HepG2 (cell line): ENCODE results near the gene TOM1L2. TPM values are rescaled to one million over a fixed set of nuclear protein-coding genes. Genes with fewer than 3 reads are reported as not detected.

Experiments used
- ATAC-seq: fragments of 200-7000 bp; cut with Tn5 transposase; 3 replicates; pipeline ENCODE4 v1.9.1; 2020; ENCODE audit warnings: mild to moderate bottlenecking, moderate library complexity
- BruUV-seq: library from RNA; stranded (reverse); fragments of 400-500 nt; replicated peaks from 2 replicates; lab custom pipeline; 2021; lab: Mats Ljungman, UMichigan
- CTCF ChIA-PET: fragments of 300-600 bp; formaldehyde crosslinking; extraction: SDS; loops from one replicate; lab custom pipeline; 2021; ENCODE audit warnings: low total read pairs, inconsistent platforms, low intra/inter-chr PET ratio; lab: Yijun Ruan, JAX
- POLR2A ChIA-PET: fragments of 350-600 bp; sonication (Branson Sonifier 250); formaldehyde crosslinking; loops from one replicate; lab custom pipeline; 2020; ENCODE audit warnings: antibody characterized with exemption, inconsistent platforms; lab: Yijun Ruan, JAX
- DNase-seq: peaks from one replicate; pipeline ENCODE4 v3.0.0-alpha.2; 2015; ENCODE audit warnings: low spot score
- FAIRE-seq: peaks from 3 replicates; lab custom pipeline; 2011; peaks lifted over from hg19 to GRCh38; lab: Jason Lieb, UNC
- H2AFZ ChIP-seq: one replicate; pipeline ENCODE4 v1.6.1; 2011; ENCODE audit warnings: low read length, inconsistent platforms
- H3K27ac ChIP-seq: fragments of 300-600 bp; 3 replicates; pipeline ENCODE4 v1.8.0; 2011; ENCODE audit warnings: mixed run types, mild to moderate bottlenecking, mixed read lengths, low read length, inconsistent platforms; ENCODE audit not compliant: insufficient read depth; ENCODE audit errors: extremely low read length
- H3K27me3 ChIP-seq, 2 experiments: fragments of 200-600 bp in 1 of 2; 2 replicates in 1 of 2; 3 replicates in 1 of 2; pipeline versions ENCODE4 v1.6.0 to v1.8.0; 2011; ENCODE audit warnings: low read length in 2 of 2, mild to moderate bottlenecking in 2 of 2, moderate library complexity in 2 of 2, inconsistent platforms in 1 of 2; ENCODE audit not compliant: insufficient read depth in 2 of 2, control insufficient read depth in 1 of 2
- H3K36me3 ChIP-seq, 2 experiments: fragments of 200-600 bp in 1 of 2; replicated peaks in 1 of 2; 2 replicates in 1 of 2; 3 replicates in 1 of 2; pipeline versions ENCODE4 v1.5.1 to v1.8.0; 2011; ENCODE audit warnings: low read length in 2 of 2, inconsistent platforms in 1 of 2; ENCODE audit not compliant: insufficient read depth in 2 of 2, control insufficient read depth in 1 of 2
- H3K4me1 ChIP-seq: 2 replicates; pipeline ENCODE4 v1.5.1; 2012; ENCODE audit warnings: low read length, inconsistent platforms; ENCODE audit not compliant: insufficient read depth
- H3K4me2 ChIP-seq: 2 replicates; pipeline ENCODE4 v1.6.0; 2011; ENCODE audit warnings: low read depth, low read length, inconsistent platforms
- H3K4me3 ChIP-seq, 3 experiments: fragments of 200-600 bp in 1 of 3; sonication (generic), shearing (Covaris generic) in 1 of 3; replicated peaks in 1 of 3; 2 replicates each; pipeline ENCODE4 v1.5.1; 2011 to 2016; ENCODE audit warnings: low read length in 3 of 3, inconsistent platforms in 2 of 3, low read depth in 2 of 3, mild to moderate bottlenecking in 2 of 3, control low read depth in 1 of 3, mixed read lengths in 1 of 3; ENCODE audit not compliant: insufficient read depth in 1 of 3
- H3K79me2 ChIP-seq: one replicate; pipeline ENCODE4 v1.6.1; 2011; ENCODE audit warnings: low read length, inconsistent platforms; ENCODE audit not compliant: insufficient read depth
- H3K9ac ChIP-seq: 2 replicates; pipeline ENCODE4 v1.6.0; 2011; ENCODE audit warnings: mild to moderate bottlenecking, low read depth, low read length, inconsistent platforms; ENCODE audit not compliant: insufficient read depth
- H3K9me3 ChIP-seq: 2 replicates; pipeline ENCODE4 v1.5.1; 2012; ENCODE audit warnings: mild to moderate bottlenecking, low read length
- H4K20me1 ChIP-seq: 2 replicates; pipeline ENCODE4 v1.6.0; 2011; ENCODE audit warnings: inconsistent platforms, mild to moderate bottlenecking, low read length, moderate library complexity; ENCODE audit not compliant: insufficient read depth
- NPAS2 ChIP-seq: sonication (generic); formaldehyde crosslinking; IDR thresholded peaks from 2 replicates; pipeline ENCODE4 v1.8.0; 2022; ENCODE audit warnings: mild to moderate bottlenecking, missing genetic modification reagents, borderline replicate concordance
- PLSCR1 ChIP-seq: sonication (generic); formaldehyde crosslinking; IDR thresholded peaks from 2 replicates; pipeline ENCODE4 v1.5.0; 2020; ENCODE audit warnings: missing genetic modification reagents, mild to moderate bottlenecking, borderline replicate concordance
- ZFP82 ChIP-seq: sonication (generic); formaldehyde crosslinking; IDR thresholded peaks from 2 replicates; pipeline ENCODE4 v1.5.1; 2020; ENCODE audit warnings: mild to moderate bottlenecking, missing genetic modification reagents, borderline replicate concordance
- ZFP90 ChIP-seq: sonication (generic); formaldehyde crosslinking; IDR thresholded peaks from 2 replicates; pipeline ENCODE4 v1.8.0; 2022; ENCODE audit warnings: missing genetic modification reagents, mild to moderate bottlenecking, inconsistent platforms, borderline replicate concordance
- ZNF615 ChIP-seq: sonication (generic); formaldehyde crosslinking; IDR thresholded peaks from 2 replicates; pipeline ENCODE4 v1.5.0; 2020; ENCODE audit warnings: mild to moderate bottlenecking, missing genetic modification reagents, borderline replicate concordance
- WGBS: methylation state at CpG from one replicate; pipeline ENCODE4 v1.1.6; 2017; ENCODE audit warnings: low lambda C conversion rate; 5-methylcytosine and 5-hydroxymethylcytosine counted together
- in situ Hi-C: cut with HindIII; loops from 2 replicates; pipeline ENCODE4 v1.10.0; 2017; ENCODE audit warnings: low pct_unique_long_range_greater_than_20kb; ENCODE audit not compliant: extremely low pct_ligation_motif_present
- intact Hi-C: fragments of 100-400 bp; cut with micrococcal nuclease; formaldehyde crosslinking; loops from one replicate; pipeline ENCODE4 v1.10.0; 2022; ENCODE audit not compliant: unreplicated experiment
- polyA plus RNA-seq, 8 experiments: library from polyadenylated mRNA; depleted of rRNA in 3 of 8; stranded (reverse) in 7 of 8; unstranded in 1 of 8; fragments of >200 nt; fragmentation: Illumina TruSeq in 4 of 8; extraction: Trizol in 4 of 8; gene quantifications; 2 replicates each; pipeline versions ENCODE4 v1.2.1 to v1.2.3, GENCODE V29; 2011 to 2016; ENCODE audit warnings: low read depth in 4 of 8, missing spikeins in 1 of 8, mixed read lengths in 1 of 8; ENCODE audit not compliant: insufficient read depth in 1 of 8
- total RNA-seq, 5 experiments: library from RNA; depleted of rRNA; stranded (reverse); fragments of >200 nt; fragmentation: Illumina TruSeq; extraction: Trizol; gene quantifications; 2 replicates each; pipeline ENCODE4 v1.2.3, GENCODE V29; 2016; ENCODE audit warnings: low read depth in 1 of 5
- TF ChIP-seq, protein P1 (sequence below): sonication (generic); formaldehyde crosslinking; IDR thresholded peaks from 2 replicates; pipeline ENCODE4 v1.8.1; 2023; ENCODE audit warnings: missing genetic modification reagents, mild to moderate bottlenecking, borderline replicate concordance
- TF ChIP-seq, protein P2 (sequence below): sonication (generic); formaldehyde crosslinking; conservative IDR thresholded peaks from 2 replicates; pipeline ENCODE4 v1.4.0; 2020; ENCODE audit warnings: mild to moderate bottlenecking, missing genetic modification reagents, moderate library complexity
- TF ChIP-seq, protein P3 (sequence below): sonication (generic); formaldehyde crosslinking; IDR thresholded peaks from 2 replicates; pipeline ENCODE4 v1.4.0; 2020; ENCODE audit warnings: missing genetic modification reagents; ENCODE audit errors: not compliant biosample characterization
- TF ChIP-seq, protein P4 (sequence below): sonication (generic); formaldehyde crosslinking; IDR thresholded peaks from 2 replicates; pipeline ENCODE4 v1.5.1; 2020; ENCODE audit warnings: missing genetic modification reagents, mild to moderate bottlenecking, borderline replicate concordance

TOM1L2 gene
- total and polyA plus RNA-seq, 2 of the 13 experiments (the other 11 are each of a cell fraction or from before 2014, with no cell fraction given): 4.7 to 7.4 TPM

- ChIA-PET POLR2A (interaction anchor here (2.1 kb wide), 1 partner anchor 10 kb away, joined by 13 read pairs; the partner anchor contains the start of genes DRC3 and TOM1L2), CTCF (no interaction called here)
- BruUV-seq: no TSS peak
- in situ Hi-C loops: no loop called here
- H3K9ac ChIP-seq: no peak overlapping the region
- H3K9me3 ChIP-seq: no peaks in the 10 kb centered on the region
- H4K20me1 ChIP-seq: no peaks in the 10 kb centered on the region
- H3K4me1 ChIP-seq: peaks cover 17% of the 10 kb centered on the region
- intact Hi-C loops: no loop called here
- 46% methylated on average over 9 of the region's 9 CpGs for WGBS
- peak overlapping the region in 2 of 3 experiments; percentile 1 to 30; a peak in 1 of 6 replicates for H3K4me3 ChIP-seq
- no peaks in the 10 kb centered on the region for H3K36me3 ChIP-seq
- no peaks in the 10 kb centered on the region for H3K79me2 ChIP-seq
- no peak for FAIRE-seq
- H3K27ac ChIP-seq: no peak overlapping the region
- peaks cover 4 to 19% of the 10 kb centered on the region in 2 experiments; a peak in 4 of 5 replicates for H3K27me3 ChIP-seq
- DNase-seq: no peak
- H2AFZ ChIP-seq: peak overlapping the region; percentile 80
- peak; percentile 11; the same call in 1 of the 3 replicates for ATAC-seq
- TF ChIP-seq ZFP90 (CRISPR knock-in tag) (no peak), ZFP82 (CRISPR knock-in tag) (no peak), NPAS2 (CRISPR knock-in tag) (no peak), PLSCR1 (CRISPR knock-in tag) (no peak), ZNF615 (CRISPR knock-in tag) (no peak)
- TF ChIP-seq, protein P1, sequence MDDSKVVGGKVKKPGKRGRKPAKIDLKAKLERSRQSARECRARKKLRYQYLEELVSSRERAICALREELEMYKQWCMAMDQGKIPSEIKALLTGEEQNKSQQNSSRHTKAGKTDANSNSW (CRISPR knock-in tag): no peak
- TF ChIP-seq, protein P2, sequence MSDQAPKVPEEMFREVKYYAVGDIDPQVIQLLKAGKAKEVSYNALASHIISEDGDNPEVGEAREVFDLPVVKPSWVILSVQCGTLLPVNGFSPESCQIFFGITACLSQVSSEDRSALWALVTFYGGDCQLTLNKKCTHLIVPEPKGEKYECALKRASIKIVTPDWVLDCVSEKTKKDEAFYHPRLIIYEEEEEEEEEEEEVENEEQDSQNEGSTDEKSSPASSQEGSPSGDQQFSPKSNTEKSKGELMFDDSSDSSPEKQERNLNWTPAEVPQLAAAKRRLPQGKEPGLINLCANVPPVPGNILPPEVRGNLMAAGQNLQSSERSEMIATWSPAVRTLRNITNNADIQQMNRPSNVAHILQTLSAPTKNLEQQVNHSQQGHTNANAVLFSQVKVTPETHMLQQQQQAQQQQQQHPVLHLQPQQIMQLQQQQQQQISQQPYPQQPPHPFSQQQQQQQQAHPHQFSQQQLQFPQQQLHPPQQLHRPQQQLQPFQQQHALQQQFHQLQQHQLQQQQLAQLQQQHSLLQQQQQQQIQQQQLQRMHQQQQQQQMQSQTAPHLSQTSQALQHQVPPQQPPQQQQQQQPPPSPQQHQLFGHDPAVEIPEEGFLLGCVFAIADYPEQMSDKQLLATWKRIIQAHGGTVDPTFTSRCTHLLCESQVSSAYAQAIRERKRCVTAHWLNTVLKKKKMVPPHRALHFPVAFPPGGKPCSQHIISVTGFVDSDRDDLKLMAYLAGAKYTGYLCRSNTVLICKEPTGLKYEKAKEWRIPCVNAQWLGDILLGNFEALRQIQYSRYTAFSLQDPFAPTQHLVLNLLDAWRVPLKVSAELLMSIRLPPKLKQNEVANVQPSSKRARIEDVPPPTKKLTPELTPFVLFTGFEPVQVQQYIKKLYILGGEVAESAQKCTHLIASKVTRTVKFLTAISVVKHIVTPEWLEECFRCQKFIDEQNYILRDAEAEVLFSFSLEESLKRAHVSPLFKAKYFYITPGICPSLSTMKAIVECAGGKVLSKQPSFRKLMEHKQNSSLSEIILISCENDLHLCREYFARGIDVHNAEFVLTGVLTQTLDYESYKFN (CRISPR knock-in tag): no peak
- TF ChIP-seq, protein P3, sequence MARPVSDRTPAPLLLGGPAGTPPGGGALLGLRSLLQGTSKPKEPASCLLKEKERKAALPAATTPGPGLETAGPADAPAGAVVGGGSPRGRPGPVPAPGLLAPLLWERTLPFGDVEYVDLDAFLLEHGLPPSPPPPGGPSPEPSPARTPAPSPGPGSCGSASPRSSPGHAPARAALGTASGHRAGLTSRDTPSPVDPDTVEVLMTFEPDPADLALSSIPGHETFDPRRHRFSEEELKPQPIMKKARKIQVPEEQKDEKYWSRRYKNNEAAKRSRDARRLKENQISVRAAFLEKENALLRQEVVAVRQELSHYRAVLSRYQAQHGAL (CRISPR knock-in tag): no peak
- TF ChIP-seq, protein P4, sequence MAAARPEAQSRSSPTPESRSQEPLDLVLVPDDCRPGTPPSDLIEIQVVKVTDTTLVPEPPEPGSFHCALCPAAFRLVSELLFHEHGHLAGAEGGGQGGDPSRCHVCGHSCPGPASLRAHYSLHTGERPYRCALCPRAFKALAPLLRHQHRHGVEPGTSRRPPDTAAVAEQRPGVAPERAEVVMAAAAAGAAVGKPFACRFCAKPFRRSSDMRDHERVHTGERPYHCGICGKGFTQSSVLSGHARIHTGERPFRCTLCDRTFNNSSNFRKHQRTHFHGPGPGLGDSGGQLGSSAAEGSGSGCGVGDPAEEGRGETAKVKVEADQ (CRISPR knock-in tag): no peak
- TF ChIP-seq, all 625 proteins: peak for 0
- peak overlapping the region; percentile 81 for H3K4me2 ChIP-seq
Measured at GRCh38 chr17:17982801-17983200, 10.6 kb upstream of the TOM1L2 start.
